Measurements from ENCODE around the gene CD300A.

Gene CD300A

GRCh38 chr17:74427048-74427762 lies 39.2 kb upstream of the CD300A start:
- no peak overlapping the region for H3K4me3 ChIP-seq (ENCODE audit: low read length)
- no peak for DNase-seq (ENCODE audit: low read depth)
- no peak for TF ChIP-seq CTCF (IDR thresholded peaks at IDR 0.05; ENCODE audit: insufficient read depth, low read depth, low read length, missing control alignments)

GRCh38 chr17:74427763-74428153 lies 38.7 kb upstream of the CD300A start:
- no peak overlapping the region for H3K4me3 ChIP-seq (ENCODE audit: low read length)
- no peak for DNase-seq (ENCODE audit: low read depth)
- TF ChIP-seq CTCF (IDR thresholded peaks at IDR 0.05; ENCODE audit: insufficient read depth, low read depth, low read length, missing control alignments), result no peak

- no peak for TF ChIP-seq CTCF (IDR thresholded peaks at IDR 0.05; ENCODE audit: insufficient read depth, low read depth, low read length, missing control alignments)
- H3K4me3 ChIP-seq (ENCODE audit: low read length), result no peak overlapping the region
- DNase-seq (ENCODE audit: low read depth), result no peak
Observed at GRCh38 chr17:74429604-74430384, 36.6 kb upstream of the CD300A start.

GRCh38 chr17:74430385-74430705 lies 36.1 kb upstream of the CD300A start:
- no peak for DNase-seq (ENCODE audit: low read depth)
- H3K4me3 ChIP-seq (ENCODE audit: low read length), result peak overlapping the region; percentile 51
- TF ChIP-seq CTCF (IDR thresholded peaks at IDR 0.05; ENCODE audit: insufficient read depth, low read depth, low read length, missing control alignments), result no peak

- H3K4me3 ChIP-seq (ENCODE audit: low read length), result peak overlapping the region; percentile 51
- no peak for TF ChIP-seq CTCF (IDR thresholded peaks at IDR 0.05; ENCODE audit: insufficient read depth, low read depth, low read length, missing control alignments)
- peak; percentile 68 for DNase-seq (ENCODE audit: low read depth)
Observed at GRCh38 chr17:74430706-74431567, 35.5 kb upstream of the CD300A start.

- no peak for TF ChIP-seq CTCF (IDR thresholded peaks at IDR 0.05; ENCODE audit: insufficient read depth, low read depth, low read length, missing control alignments)
- peak; percentile 76 for DNase-seq (ENCODE audit: low read depth)
- peak within 1 kb of the TSS; percentile 51 for H3K4me3 ChIP-seq (ENCODE audit: low read length)
Observed at GRCh38 chr17:74431568-74432423, 34.6 kb upstream of the CD300A start, which contains the start of gene GPRC5C. Gene GPRC5C (plus strand): TSS chr17:74432088. CDS start chr17:74439777, 7,689 bp downstream.
